Type B pancreatic cell (in vitro differentiated cells): ENCODE measurements around the gene SNX17. TPM values are rescaled to one million over a fixed set of nuclear protein-coding genes. Genes with fewer than 3 reads are reported as not detected.

ENCODE experiments used
- DNase-seq: peaks from one replicate; pipeline ENCODE4 v3.0.0; 2021; ENCODE audit warnings: mixed read lengths; ENCODE audit not compliant: unreplicated experiment; ENCODE audit errors: extremely low spot score
- H3K27ac Mint-ChIP-seq: 2 replicates; pipeline ENCODE4 v1.8.0; 2021; ENCODE audit warnings: mild to moderate bottlenecking, mixed read lengths
- H3K27me3 Mint-ChIP-seq: 2 replicates; pipeline ENCODE4 v1.8.0; 2021; ENCODE audit warnings: mixed read lengths
- H3K36me3 Mint-ChIP-seq: 2 replicates; pipeline ENCODE4 v1.8.0; 2021; ENCODE audit warnings: mixed read lengths
- H3K4me1 Mint-ChIP-seq: one replicate; pipeline ENCODE4 v1.8.0; 2021; ENCODE audit warnings: mixed read lengths; ENCODE audit not compliant: unreplicated experiment
- H3K4me3 Mint-ChIP-seq: 2 replicates; pipeline ENCODE4 v1.8.0; 2021; ENCODE audit warnings: mild to moderate bottlenecking, mixed read lengths
- H3K9me3 Mint-ChIP-seq: 2 replicates; pipeline ENCODE4 v1.8.0; 2021; ENCODE audit warnings: mixed read lengths
- long read RNA-seq: library from polyadenylated mRNA; unstranded; transcript quantifications from one replicate; pipeline ENCODE4 v2.0.0, GENCODE V29; 2020
- total RNA-seq: library from RNA; stranded (reverse); gene quantifications from 2 replicates; pipeline ENCODE4 v1.2.1, GENCODE V29; 2021; ENCODE audit warnings: low replicate concordance
- TF ChIP-seq, protein P1 (sequence below): fragments of 200-600 bp; sonication (generic); conservative IDR thresholded peaks from 2 replicates; pipeline ENCODE4 v1.5.0; 2021; ENCODE audit warnings: antibody characterized with exemption, mild to moderate bottlenecking

The SNX17 gene, protein sequence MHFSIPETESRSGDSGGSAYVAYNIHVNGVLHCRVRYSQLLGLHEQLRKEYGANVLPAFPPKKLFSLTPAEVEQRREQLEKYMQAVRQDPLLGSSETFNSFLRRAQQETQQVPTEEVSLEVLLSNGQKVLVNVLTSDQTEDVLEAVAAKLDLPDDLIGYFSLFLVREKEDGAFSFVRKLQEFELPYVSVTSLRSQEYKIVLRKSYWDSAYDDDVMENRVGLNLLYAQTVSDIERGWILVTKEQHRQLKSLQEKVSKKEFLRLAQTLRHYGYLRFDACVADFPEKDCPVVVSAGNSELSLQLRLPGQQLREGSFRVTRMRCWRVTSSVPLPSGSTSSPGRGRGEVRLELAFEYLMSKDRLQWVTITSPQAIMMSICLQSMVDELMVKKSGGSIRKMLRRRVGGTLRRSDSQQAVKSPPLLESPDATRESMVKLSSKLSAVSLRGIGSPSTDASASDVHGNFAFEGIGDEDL
- total RNA-seq, result 74.7 and 94.3 TPM in 2 replicates
- long read RNA-seq, transcript SNX17-201 (15 exons, 2,044 nt), result major isoform, 421 of 457 reads
- long read RNA-seq, partial matches to known transcripts, result 8 of 457 reads
- long read RNA-seq, other reads (novel, unspliced or antisense), result 24 of 457 reads

DNA sequence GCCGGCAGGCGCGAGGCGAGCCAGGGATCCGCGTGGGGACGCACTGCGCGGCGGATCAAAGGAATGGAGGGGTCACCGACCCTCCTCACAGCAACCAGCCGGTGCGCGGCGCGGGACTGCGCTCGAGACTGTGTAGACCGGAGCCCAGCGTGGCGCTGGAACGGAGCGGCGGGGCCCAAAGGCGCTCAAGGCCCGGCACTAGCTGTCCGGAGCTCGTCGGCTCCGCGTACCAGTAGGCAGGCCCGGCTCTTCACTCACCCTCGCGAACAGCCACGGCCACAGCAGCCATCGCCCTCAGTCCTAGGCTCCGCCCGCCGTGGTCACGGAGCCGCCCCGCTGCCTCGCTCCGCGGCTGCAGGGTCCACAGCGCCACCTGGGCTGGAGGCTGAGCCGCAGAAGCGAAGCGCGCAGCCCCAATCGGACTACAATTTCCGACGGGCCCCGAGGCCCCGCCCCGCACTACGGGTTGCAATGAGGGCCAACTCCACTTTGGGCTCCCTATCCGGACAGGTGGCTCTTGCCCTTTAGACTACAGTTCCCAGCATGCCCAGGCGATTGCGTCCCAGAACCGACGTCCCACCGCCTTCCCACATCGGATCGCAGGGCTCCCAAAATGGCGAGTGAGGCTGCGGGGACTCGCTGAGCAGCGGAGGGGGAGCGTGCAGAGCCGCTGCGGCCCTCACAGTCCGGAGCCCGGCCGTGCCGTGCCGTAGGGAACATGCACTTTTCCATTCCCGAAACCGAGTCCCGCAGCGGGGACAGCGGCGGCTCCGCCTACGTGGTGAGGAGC, at the start of gene SNX17, which contains the start of gene EIF2B4:
Gene SNX17, plus strand, starts transcription at position 591 of the 790 bp plus-strand sequence. Its CDS starts 128 bp downstream, at position 719.
Gene EIF2B4, minus strand, starts transcription at position 313 of the 790 bp plus-strand sequence. Its CDS starts 24 bp downstream, at position 289.
- Mint-ChIP-seq H3K9me3 (no peaks in the 10 kb centered on the region), H3K4me1 (peaks cover 26% of the 10 kb centered on the region), H3K4me3 (peak within 1 kb of the TSS; percentile 96), H3K27ac (peak within 1 kb of the TSS; percentile 99), H3K36me3 (peaks cover 27% of the 10 kb centered on the region), H3K27me3 (no peaks in the 10 kb centered on the region)
- TF ChIP-seq, protein P1, sequence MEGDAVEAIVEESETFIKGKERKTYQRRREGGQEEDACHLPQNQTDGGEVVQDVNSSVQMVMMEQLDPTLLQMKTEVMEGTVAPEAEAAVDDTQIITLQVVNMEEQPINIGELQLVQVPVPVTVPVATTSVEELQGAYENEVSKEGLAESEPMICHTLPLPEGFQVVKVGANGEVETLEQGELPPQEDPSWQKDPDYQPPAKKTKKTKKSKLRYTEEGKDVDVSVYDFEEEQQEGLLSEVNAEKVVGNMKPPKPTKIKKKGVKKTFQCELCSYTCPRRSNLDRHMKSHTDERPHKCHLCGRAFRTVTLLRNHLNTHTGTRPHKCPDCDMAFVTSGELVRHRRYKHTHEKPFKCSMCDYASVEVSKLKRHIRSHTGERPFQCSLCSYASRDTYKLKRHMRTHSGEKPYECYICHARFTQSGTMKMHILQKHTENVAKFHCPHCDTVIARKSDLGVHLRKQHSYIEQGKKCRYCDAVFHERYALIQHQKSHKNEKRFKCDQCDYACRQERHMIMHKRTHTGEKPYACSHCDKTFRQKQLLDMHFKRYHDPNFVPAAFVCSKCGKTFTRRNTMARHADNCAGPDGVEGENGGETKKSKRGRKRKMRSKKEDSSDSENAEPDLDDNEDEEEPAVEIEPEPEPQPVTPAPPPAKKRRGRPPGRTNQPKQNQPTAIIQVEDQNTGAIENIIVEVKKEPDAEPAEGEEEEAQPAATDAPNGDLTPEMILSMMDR, result peak; percentile 73
- peak; percentile 99 for DNase-seq

DNA sequence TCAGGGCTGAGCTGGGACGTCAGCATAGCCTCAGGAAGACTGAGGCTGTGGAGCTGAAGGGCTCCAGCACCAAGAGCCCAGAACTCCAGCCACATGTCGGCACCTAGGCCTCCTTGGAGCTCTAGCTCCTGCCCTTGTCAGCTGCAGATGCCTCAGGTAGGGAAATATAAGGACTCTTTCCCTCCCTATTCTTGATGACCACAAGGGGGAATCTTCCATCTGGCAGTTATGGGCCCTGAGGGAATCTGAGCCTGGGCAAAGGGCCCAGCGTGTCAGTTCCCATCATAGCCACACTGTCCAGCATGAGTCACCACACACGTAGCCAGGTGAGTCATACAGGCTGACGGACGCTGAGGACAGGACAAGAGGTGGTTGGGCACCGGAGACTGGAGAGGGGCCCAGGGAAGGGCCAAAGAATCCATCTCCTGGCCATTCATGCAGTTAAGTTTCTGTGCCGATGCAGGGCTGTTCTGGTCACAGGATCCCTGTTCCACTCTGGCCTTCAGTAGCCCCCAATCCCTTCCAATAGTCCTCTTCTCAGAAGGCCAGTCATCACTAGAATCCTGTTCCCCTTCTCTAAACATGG, 49.4 kb upstream of the SNX17 start:
- Mint-ChIP-seq H3K27ac (peak overlapping the region; percentile 71), H3K27me3 (no peaks in the 10 kb centered on the region), H3K9me3 (no peaks in the 10 kb centered on the region), H3K4me1 (peaks cover 13% of the 10 kb centered on the region), H3K4me3 (peak overlapping the region; percentile 99), H3K36me3 (peaks cover 10% of the 10 kb centered on the region)
- TF ChIP-seq, protein P1, result peak; percentile 38
- no peak for DNase-seq

DNA sequence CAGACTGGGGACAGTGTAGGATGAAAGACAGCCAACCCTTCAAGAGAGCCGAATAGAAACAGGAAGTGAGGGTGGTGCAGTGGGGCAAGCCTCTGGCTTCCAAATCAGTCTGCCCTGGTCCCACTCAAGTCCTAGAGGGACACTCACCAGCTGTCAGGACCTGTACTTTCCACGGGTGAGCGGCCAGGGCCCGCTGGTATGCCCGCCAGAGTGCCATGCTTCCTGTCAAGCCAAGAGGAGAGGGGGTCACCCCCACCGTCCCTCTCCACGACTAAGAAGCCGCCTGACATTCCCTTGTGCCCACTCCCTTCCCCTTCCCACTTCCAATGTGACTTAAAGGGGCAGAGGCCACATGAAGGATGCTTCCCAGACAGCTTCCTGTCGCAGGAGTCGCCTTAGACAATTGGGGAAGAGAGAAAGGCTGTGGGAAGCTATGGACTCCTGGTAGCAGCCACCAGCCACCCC, 48.1 kb upstream of the SNX17 start:
- peak overlapping the region; percentile 98 for H3K27ac Mint-ChIP-seq
- peak overlapping the region; percentile 99 for H3K4me3 Mint-ChIP-seq
- H3K36me3 Mint-ChIP-seq, result peaks cover 20% of the 10 kb centered on the region
- no peaks in the 10 kb centered on the region for H3K9me3 Mint-ChIP-seq
- H3K27me3 Mint-ChIP-seq, result no peaks in the 10 kb centered on the region
- no peak for DNase-seq
- TF ChIP-seq, protein P1, result no peak
- H3K4me1 Mint-ChIP-seq, result peaks cover 13% of the 10 kb centered on the region

DNA sequence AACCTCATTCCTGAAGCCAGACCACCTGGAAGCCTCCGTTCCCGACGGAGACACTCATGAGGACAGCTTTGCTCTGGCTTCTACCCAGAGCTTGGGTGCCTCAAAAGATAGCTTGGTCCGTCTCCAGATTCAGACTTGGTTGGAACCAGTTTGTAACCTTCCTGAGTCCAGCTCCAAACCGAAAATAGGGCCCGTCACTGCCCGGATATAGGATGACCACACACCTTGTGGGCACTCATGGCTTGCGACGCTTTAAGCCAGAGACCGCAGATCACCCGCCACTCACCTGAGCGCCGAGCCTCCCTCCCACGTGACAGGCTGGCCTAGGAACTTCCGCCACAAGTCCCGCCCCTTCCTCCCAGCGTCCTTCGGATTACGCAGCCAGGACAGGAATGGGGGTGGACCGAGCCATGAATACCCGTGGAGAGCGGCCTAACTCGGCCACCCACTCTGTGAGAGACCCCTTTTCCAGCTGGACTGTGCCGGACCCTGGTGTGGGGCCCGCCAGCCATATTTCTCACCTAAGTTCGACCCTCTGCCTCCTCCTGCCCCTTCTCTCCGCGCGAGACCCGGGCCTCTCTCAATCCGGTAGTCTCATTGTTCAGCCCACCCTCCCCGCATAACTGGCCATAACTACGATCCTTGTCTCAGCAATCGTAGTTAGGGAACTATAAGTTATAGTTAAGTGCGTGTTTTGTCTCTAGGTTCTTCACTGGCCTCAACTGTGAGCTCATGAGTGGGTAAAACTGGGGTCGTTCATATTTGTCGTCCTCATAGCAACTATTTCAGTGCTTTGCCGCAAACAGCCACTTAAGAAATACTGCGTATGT, 47.4 kb upstream of the SNX17 start, which contains the start of gene MPV17:
Gene MPV17, minus strand, starts transcription at position 332 of the 830 bp plus-strand sequence. CDS start 580 bp downstream, outside the sequence.
- Mint-ChIP-seq H3K4me1 (peaks cover 13% of the 10 kb centered on the region), H3K4me3 (peak within 1 kb of the TSS; percentile 99), H3K27ac (peak within 1 kb of the TSS; percentile 98), H3K36me3 (peaks cover 22% of the 10 kb centered on the region), H3K27me3 (no peaks in the 10 kb centered on the region), H3K9me3 (no peaks in the 10 kb centered on the region)
- DNase-seq, result peak; percentile 85
- TF ChIP-seq, protein P1, result no peak
